Measurements from ENCODE around the gene TRAPPC14.

DNA sequence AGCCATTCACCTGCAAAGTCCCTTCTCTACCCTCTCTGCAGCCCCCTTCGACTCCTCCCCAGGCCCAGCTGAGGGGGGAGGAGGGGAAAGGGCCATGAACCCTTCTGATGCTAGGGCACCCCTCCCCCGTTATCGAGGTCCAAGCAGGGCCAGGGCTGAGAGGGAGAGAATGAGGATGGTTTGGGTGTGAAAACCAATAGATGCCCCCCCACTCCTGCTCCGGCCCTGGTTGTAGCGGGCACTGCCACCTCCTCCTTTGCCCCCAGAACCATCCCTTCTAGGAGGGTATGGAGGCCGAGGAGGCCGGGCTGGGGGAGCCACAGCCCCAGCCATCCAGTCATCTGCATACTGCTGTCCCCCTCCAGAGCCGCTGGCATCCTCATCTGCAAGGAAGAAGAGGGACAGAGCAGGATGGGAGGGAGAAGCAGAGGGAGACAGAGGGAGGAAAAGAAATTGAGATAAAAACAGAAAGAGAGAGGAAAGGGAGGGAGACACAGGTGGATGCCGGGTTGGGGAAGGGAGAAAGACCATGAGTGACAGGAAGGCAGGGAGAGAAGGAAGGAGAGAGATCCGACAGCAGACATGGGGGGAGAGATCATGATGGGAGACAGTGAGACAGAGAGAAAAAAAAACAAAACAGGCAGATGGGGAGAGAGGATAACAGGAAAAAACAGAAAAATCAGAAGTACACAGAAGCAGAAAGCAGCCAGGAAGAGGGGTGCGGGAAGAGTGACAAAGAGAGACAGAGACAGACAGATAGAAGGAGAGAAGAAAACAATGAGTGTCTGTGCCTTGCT is 11.8 kb upstream of the TRAPPC14 start:
- TF ChIP-seq, protein P1, sequence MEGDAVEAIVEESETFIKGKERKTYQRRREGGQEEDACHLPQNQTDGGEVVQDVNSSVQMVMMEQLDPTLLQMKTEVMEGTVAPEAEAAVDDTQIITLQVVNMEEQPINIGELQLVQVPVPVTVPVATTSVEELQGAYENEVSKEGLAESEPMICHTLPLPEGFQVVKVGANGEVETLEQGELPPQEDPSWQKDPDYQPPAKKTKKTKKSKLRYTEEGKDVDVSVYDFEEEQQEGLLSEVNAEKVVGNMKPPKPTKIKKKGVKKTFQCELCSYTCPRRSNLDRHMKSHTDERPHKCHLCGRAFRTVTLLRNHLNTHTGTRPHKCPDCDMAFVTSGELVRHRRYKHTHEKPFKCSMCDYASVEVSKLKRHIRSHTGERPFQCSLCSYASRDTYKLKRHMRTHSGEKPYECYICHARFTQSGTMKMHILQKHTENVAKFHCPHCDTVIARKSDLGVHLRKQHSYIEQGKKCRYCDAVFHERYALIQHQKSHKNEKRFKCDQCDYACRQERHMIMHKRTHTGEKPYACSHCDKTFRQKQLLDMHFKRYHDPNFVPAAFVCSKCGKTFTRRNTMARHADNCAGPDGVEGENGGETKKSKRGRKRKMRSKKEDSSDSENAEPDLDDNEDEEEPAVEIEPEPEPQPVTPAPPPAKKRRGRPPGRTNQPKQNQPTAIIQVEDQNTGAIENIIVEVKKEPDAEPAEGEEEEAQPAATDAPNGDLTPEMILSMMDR (IDR thresholded peaks at IDR 0.05): no peak
- no peak for TF ChIP-seq POLR2A (IDR thresholded peaks at IDR 0.05)
